ENCODE measurements around the gene EIF3L. TPM values are rescaled to one million over a fixed set of nuclear protein-coding genes. Genes with fewer than 3 reads are reported as not detected.

The EIF3L gene
- total and polyA plus RNA-seq, 9 of the 15 experiments (the other 6 are each of a cell fraction or from before 2014, with no cell fraction given): 257 to 699 (median 368) TPM

- H2AFZ ChIP-seq (ENCODE audit: low read depth, low read length): no peak overlapping the region
- no peak overlapping the region for H3K27ac ChIP-seq (ENCODE audit: extremely low read depth, low read depth, low read length)
- no peak overlapping the region for H3K4me2 ChIP-seq (ENCODE audit: insufficient read depth, low read length)
- DNase-seq (ENCODE audit: extremely low read depth in 1 of 4, low spot score in 3 of 4): no peak
- H3K36me3 ChIP-seq (ENCODE audit: control insufficient read depth, insufficient read depth, low read length): peaks cover 61% of the 10 kb centered on the region; the same call in 2 of the 3 replicates
- WGBS (ENCODE audit: insufficient coverage, low coverage, missing lambda C conversion rate): 92% methylated on average over 21 of the region's 27 CpGs
- BruUV-seq (replicated peaks): no TSS peak
- TF ChIP-seq RBFOX2 (IDR thresholded peaks at IDR 0.05; ENCODE audit: low read depth, low read length) (peak; percentile 16; the same call in 1 of the 2 replicates), RBM22 (IDR thresholded peaks at IDR 0.05; ENCODE audit: low read depth, low read length, poor library complexity, severe bottlenecking) (no peak), TSC22D4 (tag; IDR thresholded peaks at IDR 0.05) (no peak), NFRKB (IDR thresholded peaks at IDR 0.05; ENCODE audit: low read depth) (no peak), POLR2G (IDR thresholded peaks at IDR 0.05; ENCODE audit: low read depth, low read length) (0 out of 2 replicates have a peak, but pooled peaks have one; percentile 33), RBM14 (IDR thresholded peaks at IDR 0.05; ENCODE audit: borderline replicate concordance, insufficient read depth, low read depth, low read length) (no peak), EP300 (IDR thresholded peaks at IDR 0.05; ENCODE audit: low read length) (no peak), ARID2 (IDR thresholded peaks at IDR 0.05) (no peak), YBX1 (IDR thresholded peaks at IDR 0.05) (no peak), ZHX1 (conservative IDR thresholded peaks at IDR 0.05; ENCODE audit: low read length) (no peak), MLLT1 (IDR thresholded peaks at IDR 0.05) (no peak)
- TF ChIP-seq, protein P1, sequence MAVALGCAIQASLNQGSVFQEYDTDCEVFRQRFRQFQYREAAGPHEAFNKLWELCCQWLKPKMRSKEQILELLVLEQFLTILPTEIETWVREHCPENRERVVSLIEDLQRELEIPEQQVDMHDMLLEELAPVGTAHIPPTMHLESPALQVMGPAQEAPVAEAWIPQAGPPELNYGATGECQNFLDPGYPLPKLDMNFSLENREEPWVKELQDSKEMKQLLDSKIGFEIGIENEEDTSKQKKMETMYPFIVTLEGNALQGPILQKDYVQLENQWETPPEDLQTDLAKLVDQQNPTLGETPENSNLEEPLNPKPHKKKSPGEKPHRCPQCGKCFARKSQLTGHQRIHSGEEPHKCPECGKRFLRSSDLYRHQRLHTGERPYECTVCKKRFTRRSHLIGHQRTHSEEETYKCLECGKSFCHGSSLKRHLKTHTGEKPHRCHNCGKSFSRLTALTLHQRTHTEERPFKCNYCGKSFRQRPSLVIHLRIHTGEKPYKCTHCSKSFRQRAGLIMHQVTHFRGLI (CRISPR knock-in tag; IDR thresholded peaks at IDR 0.05): no peak
- TF ChIP-seq, protein P2, sequence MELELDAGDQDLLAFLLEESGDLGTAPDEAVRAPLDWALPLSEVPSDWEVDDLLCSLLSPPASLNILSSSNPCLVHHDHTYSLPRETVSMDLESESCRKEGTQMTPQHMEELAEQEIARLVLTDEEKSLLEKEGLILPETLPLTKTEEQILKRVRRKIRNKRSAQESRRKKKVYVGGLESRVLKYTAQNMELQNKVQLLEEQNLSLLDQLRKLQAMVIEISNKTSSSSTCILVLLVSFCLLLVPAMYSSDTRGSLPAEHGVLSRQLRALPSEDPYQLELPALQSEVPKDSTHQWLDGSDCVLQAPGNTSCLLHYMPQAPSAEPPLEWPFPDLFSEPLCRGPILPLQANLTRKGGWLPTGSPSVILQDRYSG (tag; conservative IDR thresholded peaks at IDR 0.05; ENCODE audit: low read depth): no peak
- ATAC-seq: no peak
- no peaks in the 10 kb centered on the region for H4K20me1 ChIP-seq (replicated peaks; ENCODE audit: control insufficient read depth, insufficient read depth, low read length)
- H3K4me1 ChIP-seq (replicated peaks in 1 of 2; ENCODE audit: control insufficient read depth in 2 of 2, insufficient read depth in 2 of 2, low read length in 2 of 2): peaks cover 14 to 20% of the 10 kb centered on the region in 2 experiments; a peak in 4 of 5 replicates
- POLR2A ChIA-PET: interaction anchor here (0.6 kb wide), 2 partner anchors 16 to 762 kb away, joined by 3 read pairs; no protein-coding TSS in a partner anchor
- H3K4me3 ChIP-seq: no peak overlapping the region
- H3K27me3 ChIP-seq (ENCODE audit: control insufficient read depth in 2 of 2, insufficient read depth in 2 of 2, low read length in 2 of 2): no peaks in the 10 kb centered on the region
- CTCF ChIA-PET (ENCODE audit: low intra/inter-chr PET ratio): no interaction called here
- peak overlapping the region in 1 of 2 experiments; percentile 35; a peak in 1 of 4 replicates for H3K9ac ChIP-seq (ENCODE audit: insufficient read depth in 1 of 2, low read depth in 2 of 2, low read length in 2 of 2)
- H3K9me3 ChIP-seq (replicated peaks; ENCODE audit: control insufficient read depth, insufficient read depth, low read depth, low read length): no peaks in the 10 kb centered on the region
- H3K9me1 ChIP-seq (ENCODE audit: control insufficient read depth, insufficient read depth, low read length): no peaks in the 10 kb centered on the region
- peaks cover 30% of the 10 kb centered on the region for H3K79me2 ChIP-seq (ENCODE audit: control insufficient read depth, insufficient read depth, low read length)
- in situ Hi-C loops (cut with MboI): no loop called here
- intact Hi-C loops (cut with micrococcal nuclease): no loop called here
- no peak for FAIRE-seq
Observed at GRCh38 chr22:37812869-37813678, 36.1 kb upstream of the EIF3L start.

All from K562 (cell line).